ENCODE data around the gene SHROOM2.

GRCh38 chrX:9890681-9891091, 104.5 kb downstream of the SHROOM2 start:
- TF ChIP-seq CTCF (IDR thresholded peaks at IDR 0.05), result no peak
- no peak for TF ChIP-seq POLR2A (IDR thresholded peaks at IDR 0.05)
- TF ChIP-seq POLR2AphosphoS5 (IDR thresholded peaks at IDR 0.05), result no peak
- no peak for TF ChIP-seq EP300 (IDR thresholded peaks at IDR 0.05)
